PC-3 (cell line): Measurements from ENCODE around the gene LRRFIP2. TPM values are rescaled to one million over a fixed set of nuclear protein-coding genes. Genes with fewer than 3 reads are reported as not detected.

Experiments
- ATAC-seq: fragments of 200-7000 bp; cut with Tn5 transposase; 2 replicates; pipeline ENCODE4 v1.9.1; 2020; ENCODE audit warnings: mild to moderate bottlenecking, moderate library complexity
- BruUV-seq: library from RNA; stranded (reverse); fragments of 400-500 nt; replicated peaks from 2 replicates; lab custom pipeline; 2021; lab: Mats Ljungman, UMichigan
- CTCF ChIA-PET: fragments of 300-600 bp; sonication (Branson Sonifier 250); formaldehyde crosslinking; loops from one replicate; lab custom pipeline; 2022; ENCODE audit warnings: antibody characterized with exemption; lab: Charles Lee
- POLR2A ChIA-PET: fragments of 300-600 bp; sonication (Branson Sonifier 250); formaldehyde crosslinking; loops from one replicate; lab custom pipeline; 2022; ENCODE audit warnings: antibody characterized with exemption; ENCODE audit not compliant: unreplicated experiment; lab: Charles Lee
- DNase-seq: peaks from one replicate; pipeline ENCODE4 v3.0.0-alpha.2; 2015
- H2AFZ ChIP-seq: fragments of 300-600 bp; sonication (generic); 2 replicates; pipeline ENCODE4 v1.6.0; 2016; ENCODE audit warnings: antibody characterized with exemption, low read length
- H3F3A ChIP-seq: fragments of 300-600 bp; sonication (generic); one replicate; pipeline ENCODE4 v1.6.0; 2017; ENCODE audit warnings: antibody characterized with exemption, low read length, control low read depth, mild to moderate bottlenecking; ENCODE audit not compliant: unreplicated experiment
- H3K27ac ChIP-seq: fragments of 300-600 bp; sonication (generic); 2 replicates; pipeline ENCODE4 v1.5.1; 2016; ENCODE audit warnings: mild to moderate bottlenecking, low read length
- H3K27me3 ChIP-seq: fragments of 300-600 bp; sonication (generic); 2 replicates; pipeline ENCODE4 v1.6.1; 2016; ENCODE audit warnings: low read length, mixed read lengths
- H3K36me3 ChIP-seq: fragments of 300-600 bp; sonication (generic); 2 replicates; pipeline ENCODE4 v1.6.1; 2016; ENCODE audit warnings: low read depth, mixed run types, low read length, mixed read lengths
- H3K4me1 ChIP-seq: fragments of 300-600 bp; sonication (generic); 2 replicates; pipeline ENCODE4 v1.5.1; 2016; ENCODE audit warnings: low read length; ENCODE audit not compliant: insufficient read depth
- H3K4me2 ChIP-seq: fragments of 300-600 bp; sonication (generic); 2 replicates; pipeline ENCODE4 v1.6.0; 2016; ENCODE audit warnings: low read length
- H3K4me3 ChIP-seq: fragments of 300-600 bp; sonication (generic); 2 replicates; pipeline ENCODE4 v1.5.1; 2016; ENCODE audit warnings: mild to moderate bottlenecking, low read length, mixed read lengths
- H3K79me2 ChIP-seq: fragments of 300-600 bp; sonication (generic); 2 replicates; pipeline ENCODE4 v1.6.1; 2017; ENCODE audit warnings: low read length, mixed read lengths
- H3K9ac ChIP-seq: fragments of 300-600 bp; sonication (generic); 2 replicates; pipeline ENCODE4 v1.6.0; 2016; ENCODE audit warnings: mild to moderate bottlenecking, low read length
- H3K9me2 ChIP-seq: fragments of 300-600 bp; sonication (generic); replicated peaks from 2 replicates; pipeline ENCODE4 v1.6.1; 2016; ENCODE audit warnings: mixed run types, low read length, mixed read lengths
- H3K9me3 ChIP-seq: fragments of 300-600 bp; sonication (generic); 2 replicates; pipeline ENCODE4 v1.6.1; 2016; ENCODE audit warnings: low read length, mixed read lengths
- H4K20me1 ChIP-seq: fragments of 300-600 bp; sonication (generic); 2 replicates; pipeline ENCODE4 v1.6.1; 2016; ENCODE audit warnings: low read length, mixed read lengths
- CTCF ChIP-seq: fragments of 300-600 bp; sonication (generic); conservative IDR thresholded peaks from 2 replicates; pipeline ENCODE4 v1.5.1; 2017; ENCODE audit warnings: antibody characterized with exemption, low read depth, mild to moderate bottlenecking, low read length
- EZH2 ChIP-seq: fragments of 300-600 bp; sonication (generic); IDR thresholded peaks from one replicate; pipeline ENCODE4 v1.6.1; 2017; ENCODE audit warnings: antibody characterized with exemption, mild to moderate bottlenecking, low read length; ENCODE audit not compliant: unreplicated experiment
- EZH2phosphoT487 ChIP-seq: fragments of 300-600 bp; sonication (generic); IDR thresholded peaks from 2 replicates; pipeline ENCODE4 v1.6.1; 2018; ENCODE audit warnings: mild to moderate bottlenecking, antibody characterized with exemption, low read length, borderline replicate concordance
- intact Hi-C: fragments of 100-400 bp; cut with micrococcal nuclease; formaldehyde crosslinking; loops from 2 replicates; pipeline ENCODE4 v1.9.0; 2023
- total RNA-seq: library from RNA; depleted of rRNA; stranded (reverse); fragments of >200 nt; gene quantifications from 2 replicates; pipeline ENCODE4 v1.2.3, GENCODE V29; 2014

Gene LRRFIP2
- total RNA-seq, 1 experiment from 2014 or later: 54.7 TPM

- Histone ChIP-seq H3K79me2 (no peaks in the 10 kb centered on the region), H3K4me2 (no peak overlapping the region), H3K4me1 (peaks cover 29% of the 10 kb centered on the region), H3K9me3 (no peaks in the 10 kb centered on the region), H3K9me2 (no peaks in the 10 kb centered on the region), H3K9ac (no peak overlapping the region), H3K27ac (peak overlapping the region; percentile 65), H3K36me3 (peaks cover 57% of the 10 kb centered on the region), H4K20me1 (no peaks in the 10 kb centered on the region), H2AFZ (no peak overlapping the region), H3K4me3 (no peak overlapping the region), H3K27me3 (no peaks in the 10 kb centered on the region), H3F3A (peaks cover 8% of the 10 kb centered on the region)
- CTCF ChIA-PET: no interaction called here
- TF ChIP-seq CTCF: no peak
- TF ChIP-seq EZH2phosphoT487: no peak
- TF ChIP-seq EZH2: no peak
- peak; percentile 63 for DNase-seq
- intact Hi-C loops: no loop called here
- POLR2A ChIA-PET: no interaction called here
- ATAC-seq: peak; percentile 70
- no TSS peak for BruUV-seq
These were observed 120.0 kb downstream of the LRRFIP2 start for GRCh38 chr3:37054370-37054769.

- Histone ChIP-seq H4K20me1 (no peaks in the 10 kb centered on the region), H3K4me3 (no peak overlapping the region), H3K27me3 (no peaks in the 10 kb centered on the region), H2AFZ (no peak overlapping the region), H3F3A (peaks cover 8% of the 10 kb centered on the region), H3K36me3 (peaks cover 64% of the 10 kb centered on the region), H3K4me2 (no peak overlapping the region), H3K9me3 (no peaks in the 10 kb centered on the region), H3K79me2 (no peaks in the 10 kb centered on the region), H3K4me1 (peaks cover 29% of the 10 kb centered on the region), H3K9me2 (no peaks in the 10 kb centered on the region), H3K27ac (peak overlapping the region; percentile 65), H3K9ac (no peak overlapping the region)
- ChIA-PET POLR2A (no interaction called here), CTCF (no interaction called here)
- DNase-seq: no peak
- BruUV-seq: no TSS peak
- no peak for ATAC-seq
- intact Hi-C loops: loop anchor here (2.0 kb wide), 1 partner anchor 159 kb away; no protein-coding TSS in a partner anchor
- TF ChIP-seq CTCF (no peak), EZH2 (no peak), EZH2phosphoT487 (no peak)
These were observed 120.6 kb downstream of the LRRFIP2 start for GRCh38 chr3:37053753-37054152.

- Histone ChIP-seq H3K27ac (0 out of 2 replicates have a peak overlapping the region, but pooled peaks have one; percentile 65), H4K20me1 (no peaks in the 10 kb centered on the region)
These were observed 121.0 kb downstream of the LRRFIP2 start for GRCh38 chr3:37053337-37053736.

More at GRCh38 chr3:37053337-37053736, 121.0 kb downstream of the LRRFIP2 start:
- peaks cover 8% of the 10 kb centered on the region for H3F3A ChIP-seq
- no peaks in the 10 kb centered on the region for H3K9me3 ChIP-seq
- DNase-seq: no peak
- POLR2A ChIA-PET: no interaction called here
- H3K4me3 ChIP-seq: no peak overlapping the region
- no peak for TF ChIP-seq CTCF
- TF ChIP-seq EZH2phosphoT487: no peak
- no peak for TF ChIP-seq EZH2
- intact Hi-C loops: loop anchor here (2.0 kb wide), 1 partner anchor 159 kb away; no protein-coding TSS in a partner anchor
- no peak overlapping the region for H2AFZ ChIP-seq
- H3K9me2 ChIP-seq: no peaks in the 10 kb centered on the region
- ATAC-seq: no peak
- H3K36me3 ChIP-seq: peaks cover 68% of the 10 kb centered on the region
- no peaks in the 10 kb centered on the region for H3K79me2 ChIP-seq
- TSS peak; percentile 52 for BruUV-seq
- CTCF ChIA-PET: no interaction called here
- H3K4me1 ChIP-seq: peaks cover 29% of the 10 kb centered on the region
- no peak overlapping the region for H3K4me2 ChIP-seq
- H3K9ac ChIP-seq: no peak overlapping the region
- no peaks in the 10 kb centered on the region for H3K27me3 ChIP-seq
